ENCODE measurements around the gene ADGRF4. TPM values are rescaled to one million over a fixed set of nuclear protein-coding genes. Genes with fewer than 3 reads are reported as not detected.

ADGRF4 gene
- total and polyA plus RNA-seq, 4 donors: 0.10 to 0.48 (median 0.22) TPM

DNA sequence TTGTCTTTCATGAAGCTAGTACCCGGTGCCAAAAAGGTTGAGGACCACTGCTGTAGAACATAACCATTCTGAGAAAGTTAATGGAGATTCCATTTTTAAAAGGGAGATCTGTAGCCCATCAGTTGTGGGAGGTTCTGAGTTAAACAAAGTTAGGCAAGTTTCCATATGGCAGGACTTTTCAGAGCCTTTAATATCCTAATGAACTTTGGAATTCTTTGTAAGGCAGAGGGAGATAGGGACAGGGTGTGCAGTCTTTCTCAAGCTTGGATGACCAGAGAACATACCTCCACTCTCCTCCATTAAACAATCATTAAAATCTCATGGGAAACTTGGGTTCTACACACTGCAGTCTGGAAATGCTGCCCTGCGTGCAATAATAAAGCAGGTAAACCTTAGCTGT, 14.8 kb downstream of the ADGRF4 start:
- WGBS, 2 donors: 95 to 97% methylated on average over 2 of the region's 2 CpGs
- H3K4me3 ChIP-seq: no peak overlapping the region
- no peaks in the 10 kb centered on the region for H3K9me3 ChIP-seq (ENCODE audit: control insufficient read depth in 4 of 4, insufficient read depth in 3 of 4, low read length in 3 of 4)
- ATAC-seq (ENCODE audit: insufficient read depth, low FRiP score) (no peak), DNase-seq (no peak)
- H3K27ac ChIP-seq (ENCODE audit: low read depth in 1 of 2, low read length in 1 of 2): no peak overlapping the region
- TF ChIP-seq CTCF (IDR thresholded peaks at IDR 0.05; ENCODE audit: control extremely low read depth, extremely low read depth): no peak
- H3K27me3 ChIP-seq (ENCODE audit: control insufficient read depth in 3 of 3, insufficient read depth in 3 of 3, low read length in 2 of 3): no peaks in the 10 kb centered on the region
- no peaks in the 10 kb centered on the region for H3K36me3 ChIP-seq (ENCODE audit: control insufficient read depth in 4 of 4, insufficient read depth in 4 of 4, low read length in 4 of 4)
- H3K4me1 ChIP-seq (ENCODE audit: control insufficient read depth in 5 of 5, insufficient read depth in 5 of 5, low read length in 5 of 5): no peaks in the 10 kb centered on the region
- H3K9ac ChIP-seq (ENCODE audit: insufficient read depth in 1 of 2, low read length in 2 of 2): no peak overlapping the region

- H3K4me1 ChIP-seq (ENCODE audit: control insufficient read depth in 5 of 5, insufficient read depth in 5 of 5, low read length in 5 of 5): no peaks in the 10 kb centered on the region
- no peak overlapping the region for H3K27ac ChIP-seq (ENCODE audit: low read depth in 1 of 2, low read length in 1 of 2)
- no peaks in the 10 kb centered on the region for H3K9me3 ChIP-seq (ENCODE audit: control insufficient read depth in 4 of 4, insufficient read depth in 3 of 4, low read length in 3 of 4)
- 57 to 74% methylated on average over 4 of the region's 4 CpGs for WGBS, 2 donors
- H3K27me3 ChIP-seq (ENCODE audit: control insufficient read depth in 3 of 3, insufficient read depth in 3 of 3, low read length in 2 of 3): no peaks in the 10 kb centered on the region
- no peak for ATAC-seq (ENCODE audit: insufficient read depth, low FRiP score)
- no peaks in the 10 kb centered on the region for H3K36me3 ChIP-seq (ENCODE audit: control insufficient read depth in 4 of 4, insufficient read depth in 4 of 4, low read length in 4 of 4)
- DNase-seq: no peak
- no peak overlapping the region for H3K9ac ChIP-seq (ENCODE audit: insufficient read depth in 1 of 2, low read length in 2 of 2)
- TF ChIP-seq CTCF (IDR thresholded peaks at IDR 0.05; ENCODE audit: control extremely low read depth, extremely low read depth): no peak
- H3K4me3 ChIP-seq: no peak overlapping the region
Measured at GRCh38 chr6:47714802-47715201, 16.4 kb downstream of the ADGRF4 start.

DNA sequence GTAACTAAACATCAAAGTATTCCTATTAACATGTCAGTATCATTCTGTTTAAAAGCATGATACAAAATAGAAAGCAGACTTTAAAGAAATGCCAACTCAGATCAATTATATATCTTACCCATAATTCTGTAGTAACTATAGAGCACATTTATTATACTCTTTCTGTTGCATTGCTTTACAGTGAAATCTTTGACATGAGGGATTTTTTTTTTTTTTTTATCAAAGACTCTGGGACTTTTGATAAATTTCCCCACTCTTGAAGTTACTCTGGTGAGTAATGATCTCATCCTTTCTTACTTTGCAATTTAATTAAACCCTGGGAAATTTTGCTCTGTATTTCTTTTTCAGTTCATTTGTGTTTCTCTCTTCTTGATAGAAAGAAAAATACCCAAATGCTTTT, 17.4 kb downstream of the ADGRF4 start:
- no peak for TF ChIP-seq CTCF (IDR thresholded peaks at IDR 0.05; ENCODE audit: control extremely low read depth, extremely low read depth)
- no peak overlapping the region for H3K9ac ChIP-seq (ENCODE audit: insufficient read depth in 1 of 2, low read length in 2 of 2)
- no peak overlapping the region for H3K27ac ChIP-seq (ENCODE audit: low read depth in 1 of 2, low read length in 1 of 2)
- no peaks in the 10 kb centered on the region for H3K4me1 ChIP-seq (ENCODE audit: control insufficient read depth in 5 of 5, insufficient read depth in 5 of 5, low read length in 5 of 5)
- no peak for DNase-seq
- ATAC-seq (ENCODE audit: insufficient read depth, low FRiP score): no peak
- H3K27me3 ChIP-seq (ENCODE audit: control insufficient read depth in 3 of 3, insufficient read depth in 3 of 3, low read length in 2 of 3): no peaks in the 10 kb centered on the region
- no peak overlapping the region for H3K4me3 ChIP-seq
- H3K9me3 ChIP-seq (ENCODE audit: control insufficient read depth in 4 of 4, insufficient read depth in 3 of 4, low read length in 3 of 4): no peaks in the 10 kb centered on the region
- H3K36me3 ChIP-seq (ENCODE audit: control insufficient read depth in 4 of 4, insufficient read depth in 4 of 4, low read length in 4 of 4): no peaks in the 10 kb centered on the region

DNA sequence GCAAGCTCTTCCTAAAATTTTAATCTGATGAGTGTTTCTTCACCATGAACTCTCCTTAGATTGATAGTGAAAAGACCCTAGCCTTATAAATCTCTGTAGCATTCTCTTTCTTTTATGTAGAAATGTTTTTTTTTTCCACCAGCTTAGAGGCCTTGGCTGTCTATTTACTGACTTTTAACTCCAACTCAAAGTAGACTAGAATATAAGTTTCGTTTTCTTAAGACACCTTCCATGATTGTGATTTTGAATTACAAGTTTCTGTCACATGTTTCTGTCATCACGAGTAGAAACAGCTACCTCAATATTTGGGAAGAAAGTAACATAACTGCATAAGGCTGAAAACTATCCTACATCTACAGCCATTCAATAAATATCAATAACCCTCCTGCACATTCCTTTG, 17.8 kb downstream of the ADGRF4 start:
- Histone ChIP-seq H3K27ac (ENCODE audit: low read depth in 1 of 2, low read length in 1 of 2) (no peak overlapping the region), H3K4me1 (ENCODE audit: control insufficient read depth in 5 of 5, insufficient read depth in 5 of 5, low read length in 5 of 5) (no peaks in the 10 kb centered on the region), H3K27me3 (ENCODE audit: control insufficient read depth in 3 of 3, insufficient read depth in 3 of 3, low read length in 2 of 3) (no peaks in the 10 kb centered on the region), H3K36me3 (ENCODE audit: control insufficient read depth in 4 of 4, insufficient read depth in 4 of 4, low read length in 4 of 4) (no peaks in the 10 kb centered on the region), H3K9me3 (ENCODE audit: control insufficient read depth in 4 of 4, insufficient read depth in 3 of 4, low read length in 3 of 4) (no peaks in the 10 kb centered on the region), H3K4me3 (no peak overlapping the region), H3K9ac (ENCODE audit: insufficient read depth in 1 of 2, low read length in 2 of 2) (no peak overlapping the region)
- DNase-seq: no peak
- 74 to 75% methylated on average over 2 of the region's 2 CpGs for WGBS, 2 donors
- no peak for ATAC-seq (ENCODE audit: insufficient read depth, low FRiP score)
- no peak for TF ChIP-seq CTCF (IDR thresholded peaks at IDR 0.05; ENCODE audit: control extremely low read depth, extremely low read depth)

Data from lung (tissue), 12 donors.